ENCODE data around the gene TRIM17.
A peak's percentile ranks its signal among the peaks of the same experiment; 100 is the strongest.
"Not testable (repeated sequence)": the region's sequence is repeated elsewhere in the genome, so short reads cannot be mapped to it uniquely, and the experiment has no call there.

Gene TRIM17

GRCh38 chr1:228446852-228447251, 30.2 kb upstream of the TRIM17 start:
- H3K9me3 ChIP-seq (ENCODE audit: control insufficient read depth in 2 of 2, low read length in 2 of 2), result peaks cover 0 to 3% of the 10 kb centered on the region in 2 donors
- H3K27ac ChIP-seq (ENCODE audit: low read length), result no peak overlapping the region
- H3K27me3 ChIP-seq (ENCODE audit: control insufficient read depth in 1 of 2, insufficient read depth in 2 of 2, low read length in 2 of 2), result peaks cover 24 to 33% of the 10 kb centered on the region in 2 donors
- no peak overlapping the region for H3K9ac ChIP-seq (ENCODE audit: low read length in 2 of 2)
- no peak overlapping the region for H3K4me3 ChIP-seq (ENCODE audit: low read length in 2 of 2)
- no peaks in the 10 kb centered on the region for H3K36me3 ChIP-seq (ENCODE audit: control insufficient read depth in 2 of 2, insufficient read depth in 2 of 2, low read length in 2 of 2)
- H3K4me1 ChIP-seq (ENCODE audit: control insufficient read depth, insufficient read depth, low read length), result peaks cover 12% of the 10 kb centered on the region

GRCh38 chr1:228445843-228446650, 29.4 kb upstream of the TRIM17 start:
- no peaks in the 10 kb centered on the region for H3K36me3 ChIP-seq (ENCODE audit: control insufficient read depth in 2 of 2, insufficient read depth in 2 of 2, low read length in 2 of 2)
- peaks cover 0 to 3% of the 10 kb centered on the region in 2 donors for H3K9me3 ChIP-seq (ENCODE audit: control insufficient read depth in 2 of 2, low read length in 2 of 2)
- H3K27me3 ChIP-seq (ENCODE audit: control insufficient read depth in 1 of 2, insufficient read depth in 2 of 2, low read length in 2 of 2), result peaks cover 29 to 35% of the 10 kb centered on the region in 2 donors
- peak overlapping the region; percentile 55 to 69 for H3K4me3 ChIP-seq (ENCODE audit: low read length in 2 of 2)
- H3K9ac ChIP-seq (ENCODE audit: low read length in 2 of 2), result no peak overlapping the region
- peaks cover 12% of the 10 kb centered on the region for H3K4me1 ChIP-seq (ENCODE audit: control insufficient read depth, insufficient read depth, low read length)
- H3K27ac ChIP-seq (ENCODE audit: low read length), result no peak overlapping the region

GRCh38 chr1:228445490-228445842, 28.8 kb upstream of the TRIM17 start:
- peaks cover 32 to 35% of the 10 kb centered on the region in 2 donors for H3K27me3 ChIP-seq (ENCODE audit: control insufficient read depth in 1 of 2, insufficient read depth in 2 of 2, low read length in 2 of 2)
- peaks cover 12% of the 10 kb centered on the region for H3K4me1 ChIP-seq (ENCODE audit: control insufficient read depth, insufficient read depth, low read length)
- no peak overlapping the region for H3K9ac ChIP-seq (ENCODE audit: low read length in 2 of 2)
- H3K27ac ChIP-seq (ENCODE audit: low read length), result no peak overlapping the region
- H3K36me3 ChIP-seq (ENCODE audit: control insufficient read depth in 2 of 2, insufficient read depth in 2 of 2, low read length in 2 of 2), result no peaks in the 10 kb centered on the region
- peak overlapping the region; percentile 55 to 69 for H3K4me3 ChIP-seq (ENCODE audit: low read length in 2 of 2)
- peaks cover 0 to 3% of the 10 kb centered on the region in 2 donors for H3K9me3 ChIP-seq (ENCODE audit: control insufficient read depth in 2 of 2, low read length in 2 of 2)

- no peak overlapping the region for H3K27ac ChIP-seq (ENCODE audit: low read length)
These were observed 26.7 kb upstream of the TRIM17 start for GRCh38 chr1:228443395-228443794.

GRCh38 chr1:228440761-228441500, 24.3 kb upstream of the TRIM17 start:
- Histone ChIP-seq H3K9ac (ENCODE audit: low read length in 2 of 2) (no peak overlapping the region), H3K27me3 (ENCODE audit: control insufficient read depth in 1 of 2, insufficient read depth in 2 of 2, low read length in 2 of 2) (peaks cover 30 to 37% of the 10 kb centered on the region in 2 donors), H3K4me1 (ENCODE audit: control insufficient read depth, insufficient read depth, low read length) (peaks cover 7% of the 10 kb centered on the region)

More at GRCh38 chr1:228443395-228443794, 26.7 kb upstream of the TRIM17 start:
- H3K36me3 ChIP-seq (ENCODE audit: control insufficient read depth in 2 of 2, insufficient read depth in 2 of 2, low read length in 2 of 2), result no peaks in the 10 kb centered on the region
- peaks cover 35 to 37% of the 10 kb centered on the region in 2 donors for H3K27me3 ChIP-seq (ENCODE audit: control insufficient read depth in 1 of 2, insufficient read depth in 2 of 2, low read length in 2 of 2)
- no peak overlapping the region for H3K9ac ChIP-seq (ENCODE audit: low read length in 2 of 2)
- H3K4me3 ChIP-seq (ENCODE audit: low read length in 2 of 2), result no peak overlapping the region
- peaks cover 12% of the 10 kb centered on the region for H3K4me1 ChIP-seq (ENCODE audit: control insufficient read depth, insufficient read depth, low read length)
- peaks cover 0 to 3% of the 10 kb centered on the region in 2 donors for H3K9me3 ChIP-seq (ENCODE audit: control insufficient read depth in 2 of 2, low read length in 2 of 2)

GRCh38 chr1:228438266-228438665, 21.6 kb upstream of the TRIM17 start:
- no peak overlapping the region for H3K9ac ChIP-seq (ENCODE audit: low read length in 2 of 2)
- no peak overlapping the region for H3K27ac ChIP-seq (ENCODE audit: low read length)
- H3K27me3 ChIP-seq (ENCODE audit: control insufficient read depth in 1 of 2, insufficient read depth in 2 of 2, low read length in 2 of 2), result peaks cover 7 to 30% of the 10 kb centered on the region in 2 donors
- no peak overlapping the region for H3K4me3 ChIP-seq (ENCODE audit: low read length in 2 of 2)
- peaks cover 0 to 1% of the 10 kb centered on the region in 2 donors for H3K9me3 ChIP-seq (ENCODE audit: control insufficient read depth in 2 of 2, low read length in 2 of 2)
- no peaks in the 10 kb centered on the region for H3K4me1 ChIP-seq (ENCODE audit: control insufficient read depth, insufficient read depth, low read length)
- no peaks in the 10 kb centered on the region for H3K36me3 ChIP-seq (ENCODE audit: control insufficient read depth in 2 of 2, insufficient read depth in 2 of 2, low read length in 2 of 2)

More at GRCh38 chr1:228440761-228441500, 24.3 kb upstream of the TRIM17 start:
- no peak overlapping the region for H3K4me3 ChIP-seq (ENCODE audit: low read length in 2 of 2)
- no peaks in the 10 kb centered on the region for H3K36me3 ChIP-seq (ENCODE audit: control insufficient read depth in 2 of 2, insufficient read depth in 2 of 2, low read length in 2 of 2)
- H3K9me3 ChIP-seq (ENCODE audit: control insufficient read depth in 2 of 2, low read length in 2 of 2), result peaks cover 0 to 3% of the 10 kb centered on the region in 2 donors
- no peak overlapping the region for H3K27ac ChIP-seq (ENCODE audit: low read length)

GRCh38 chr1:228437424-228437962, 20.8 kb upstream of the TRIM17 start:
- no peaks in the 10 kb centered on the region for H3K4me1 ChIP-seq (ENCODE audit: control insufficient read depth, insufficient read depth, low read length)
- H3K4me3 ChIP-seq (ENCODE audit: low read length in 2 of 2), result no peak overlapping the region
- H3K27me3 ChIP-seq (ENCODE audit: control insufficient read depth in 1 of 2, insufficient read depth in 2 of 2, low read length in 2 of 2), result peaks cover 6 to 27% of the 10 kb centered on the region in 2 donors
- H3K9ac ChIP-seq (ENCODE audit: low read length in 2 of 2), result no peak overlapping the region
- H3K36me3 ChIP-seq (ENCODE audit: control insufficient read depth in 2 of 2, insufficient read depth in 2 of 2, low read length in 2 of 2), result no peaks in the 10 kb centered on the region
- no peaks in the 10 kb centered on the region for H3K9me3 ChIP-seq (ENCODE audit: control insufficient read depth in 2 of 2, low read length in 2 of 2)
- H3K27ac ChIP-seq (ENCODE audit: low read length), result no peak overlapping the region

GRCh38 chr1:228434689-228435088, 18.0 kb upstream of the TRIM17 start:
- Histone ChIP-seq H3K4me1 (ENCODE audit: control insufficient read depth, insufficient read depth, low read length) (no peaks in the 10 kb centered on the region), H3K4me3 (ENCODE audit: low read length in 2 of 2) (no peak overlapping the region), H3K36me3 (ENCODE audit: control insufficient read depth in 2 of 2, insufficient read depth in 2 of 2, low read length in 2 of 2) (no peaks in the 10 kb centered on the region), H3K27me3 (ENCODE audit: control insufficient read depth in 1 of 2, insufficient read depth in 2 of 2, low read length in 2 of 2) (peaks cover 3 to 22% of the 10 kb centered on the region in 2 donors), H3K9ac (ENCODE audit: low read length in 2 of 2) (no peak overlapping the region), H3K9me3 (ENCODE audit: control insufficient read depth in 2 of 2, low read length in 2 of 2) (no peaks in the 10 kb centered on the region), H3K27ac (ENCODE audit: low read length) (no peak overlapping the region)

- H3K9ac ChIP-seq (ENCODE audit: low read length in 2 of 2); H3K27ac ChIP-seq (ENCODE audit: low read length); H3K36me3 ChIP-seq (ENCODE audit: control insufficient read depth in 2 of 2, insufficient read depth in 2 of 2, low read length in 2 of 2); H3K9me3 ChIP-seq (ENCODE audit: control insufficient read depth in 2 of 2, low read length in 2 of 2); H3K4me1 ChIP-seq (ENCODE audit: control insufficient read depth, insufficient read depth, low read length); H3K4me3 ChIP-seq (ENCODE audit: low read length in 2 of 2): not testable (repeated sequence)
- peaks cover 10 to 26% of the 10 kb centered on the region in 2 donors for H3K27me3 ChIP-seq (ENCODE audit: control insufficient read depth in 1 of 2, insufficient read depth in 2 of 2, low read length in 2 of 2)
These were observed 16.8 kb upstream of the TRIM17 start for GRCh38 chr1:228433337-228434053.

- no peak overlapping the region for H3K9ac ChIP-seq (ENCODE audit: low read length in 2 of 2)
- no peak overlapping the region for H3K27ac ChIP-seq (ENCODE audit: low read length)
- H3K36me3 ChIP-seq (ENCODE audit: control insufficient read depth in 2 of 2, insufficient read depth in 2 of 2, low read length in 2 of 2), result no peaks in the 10 kb centered on the region
- H3K4me1 ChIP-seq (ENCODE audit: control insufficient read depth, insufficient read depth, low read length), result no peaks in the 10 kb centered on the region
- H3K27me3 ChIP-seq (ENCODE audit: control insufficient read depth in 1 of 2, insufficient read depth in 2 of 2, low read length in 2 of 2), result peaks cover 15 to 21% of the 10 kb centered on the region in 2 donors
- H3K4me3 ChIP-seq (ENCODE audit: low read length in 2 of 2), result no peak overlapping the region
- no peaks in the 10 kb centered on the region for H3K9me3 ChIP-seq (ENCODE audit: control insufficient read depth in 2 of 2, low read length in 2 of 2)
These were observed 13.6 kb upstream of the TRIM17 start for GRCh38 chr1:228430243-228430642.
